DMS53 treated with DMSO at 0.1 percent for 48 hours (cell line): ENCODE results near the gene LAMP5.

Experiments used
- DNase-seq: peaks from one replicate; lab custom pipeline; 2025; ENCODE audit not compliant: unreplicated experiment; lab: John Stamatoyannopoulos, UW

Gene LAMP5

DNA sequence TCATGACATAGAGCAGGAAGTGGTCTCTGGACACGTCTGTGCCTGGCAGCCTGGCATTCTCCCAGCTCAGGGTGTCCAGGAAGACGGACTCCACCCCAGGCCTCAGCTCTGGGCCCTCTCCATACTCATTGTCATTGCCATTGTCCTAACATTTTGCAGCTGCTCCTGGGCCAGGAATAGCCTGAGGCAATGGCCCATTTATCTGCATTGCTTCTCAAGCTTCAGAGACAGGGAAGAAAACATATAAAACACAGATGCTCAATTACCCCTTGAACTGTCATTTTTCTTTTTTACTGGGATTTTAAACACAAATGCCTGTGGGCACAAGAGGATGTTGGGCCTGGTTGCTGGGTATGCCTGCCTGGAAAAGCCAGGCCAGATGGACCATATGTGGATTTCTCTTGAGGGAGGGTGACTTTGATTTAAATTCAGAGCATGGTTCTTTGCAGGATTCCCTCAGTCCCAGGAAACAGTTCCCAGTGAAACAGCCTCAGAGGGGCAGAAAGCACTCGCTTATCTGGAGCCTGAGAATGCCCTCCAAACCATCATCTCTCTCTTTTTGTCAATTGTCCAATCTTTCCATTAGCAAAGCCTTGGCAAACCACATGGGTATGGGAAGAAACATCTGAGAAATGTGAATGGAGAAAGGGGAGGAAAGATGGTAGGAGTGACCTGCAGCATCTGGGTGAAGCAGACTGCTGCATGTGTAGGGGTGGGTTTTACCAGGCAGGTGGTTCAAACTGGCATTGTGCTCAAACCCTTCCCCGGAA is 17.9 kb downstream of the LAMP5 start:
- DNase-seq: no peak

DNA sequence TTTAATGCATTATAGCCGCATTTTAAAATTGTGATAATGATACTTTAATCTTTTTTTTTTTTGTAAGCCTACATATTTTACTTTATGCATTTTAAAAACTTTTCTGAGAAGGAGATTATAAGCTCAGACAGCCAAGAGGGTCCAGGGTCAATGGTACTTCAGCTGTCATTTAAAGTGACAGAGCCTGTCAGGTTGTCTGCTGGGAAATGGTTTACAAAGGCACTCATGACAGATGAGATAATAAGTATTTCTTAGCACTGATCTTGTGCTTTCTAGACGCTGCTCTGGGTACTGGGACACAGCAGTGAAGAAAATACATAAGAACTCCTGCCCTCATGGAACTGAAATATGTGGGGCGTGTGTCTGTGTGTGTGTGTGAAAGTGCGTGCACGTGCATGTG is 19.6 kb downstream of the LAMP5 start:
- DNase-seq: no peak

DNA sequence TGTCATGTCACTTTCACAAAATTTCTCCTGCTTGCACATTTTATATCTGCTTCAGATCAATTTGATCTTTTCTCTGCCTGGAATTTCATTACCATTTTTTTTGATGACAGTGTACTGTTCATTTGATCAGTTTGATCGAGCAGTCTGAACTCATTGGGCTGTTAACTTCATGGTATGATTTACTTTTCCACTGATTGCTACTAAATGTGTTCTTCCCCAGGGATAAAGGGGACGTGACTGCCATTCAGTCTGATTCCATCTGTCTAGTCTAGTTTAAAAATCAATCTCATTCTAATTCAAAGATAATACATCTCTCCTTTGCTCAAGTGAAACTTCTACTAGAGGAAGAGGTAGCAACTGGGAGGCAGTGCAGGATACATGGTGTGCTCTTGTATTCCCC is 21.1 kb downstream of the LAMP5 start:
- no peak for DNase-seq

DNA sequence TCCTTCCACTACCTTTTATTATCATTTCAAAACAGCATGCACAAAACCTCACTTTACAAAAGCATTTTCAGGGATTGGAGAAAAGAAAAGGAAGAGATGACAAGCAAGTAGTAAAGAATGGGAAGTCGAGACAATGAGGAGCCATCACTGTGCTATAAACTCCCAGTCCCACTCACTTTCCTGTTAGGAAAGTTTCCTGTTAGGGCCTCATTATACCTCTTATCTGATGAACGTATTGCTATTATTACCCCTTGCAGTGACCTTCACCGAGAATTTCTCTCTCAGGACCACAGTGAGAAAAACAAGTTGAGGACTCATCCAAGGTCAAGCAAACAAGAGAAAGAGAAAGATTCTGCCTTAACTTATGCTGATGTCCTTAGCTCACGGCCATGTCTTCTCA is 28.8 kb downstream of the LAMP5 start:
- DNase-seq: no peak

DNA sequence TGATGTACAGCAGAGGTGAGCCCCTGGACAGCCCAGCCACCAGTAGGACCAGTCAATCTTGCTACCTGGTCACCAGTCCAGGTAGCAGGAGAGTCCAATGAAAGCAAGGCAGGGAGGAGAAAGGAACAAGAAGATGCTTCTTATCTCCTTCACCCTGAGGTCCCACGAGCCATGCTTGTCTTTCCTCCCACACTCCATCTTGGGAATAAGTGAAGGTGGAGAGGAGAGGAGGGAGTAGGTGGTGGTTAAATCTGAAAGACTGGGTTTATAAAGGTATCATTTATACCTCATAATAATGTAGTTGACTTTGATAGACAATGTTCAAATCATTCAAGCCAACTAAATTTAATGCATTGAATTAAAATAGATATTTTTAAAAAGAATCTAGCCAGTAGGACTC is 35.9 kb downstream of the LAMP5 start:
- DNase-seq: no peak

DNA sequence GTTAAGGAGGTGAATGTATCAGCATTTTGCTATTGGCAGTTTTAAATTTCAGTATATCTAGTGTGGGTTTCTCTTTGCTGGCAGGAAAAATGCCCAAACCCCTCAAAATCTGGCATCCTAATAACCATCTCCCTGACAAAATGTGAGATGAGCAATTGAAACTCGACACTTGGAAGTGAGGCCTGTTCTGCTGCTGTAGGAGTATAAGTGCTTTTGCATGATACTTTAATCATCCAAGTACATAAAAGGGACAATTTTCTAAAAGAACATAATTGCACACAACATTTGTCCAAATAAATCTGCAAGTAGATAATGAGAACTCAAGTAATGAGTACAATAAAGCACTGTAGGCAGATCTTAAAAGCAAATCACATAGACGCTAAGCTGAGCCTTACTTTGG is 36.5 kb downstream of the LAMP5 start:
- DNase-seq: no peak

DNA sequence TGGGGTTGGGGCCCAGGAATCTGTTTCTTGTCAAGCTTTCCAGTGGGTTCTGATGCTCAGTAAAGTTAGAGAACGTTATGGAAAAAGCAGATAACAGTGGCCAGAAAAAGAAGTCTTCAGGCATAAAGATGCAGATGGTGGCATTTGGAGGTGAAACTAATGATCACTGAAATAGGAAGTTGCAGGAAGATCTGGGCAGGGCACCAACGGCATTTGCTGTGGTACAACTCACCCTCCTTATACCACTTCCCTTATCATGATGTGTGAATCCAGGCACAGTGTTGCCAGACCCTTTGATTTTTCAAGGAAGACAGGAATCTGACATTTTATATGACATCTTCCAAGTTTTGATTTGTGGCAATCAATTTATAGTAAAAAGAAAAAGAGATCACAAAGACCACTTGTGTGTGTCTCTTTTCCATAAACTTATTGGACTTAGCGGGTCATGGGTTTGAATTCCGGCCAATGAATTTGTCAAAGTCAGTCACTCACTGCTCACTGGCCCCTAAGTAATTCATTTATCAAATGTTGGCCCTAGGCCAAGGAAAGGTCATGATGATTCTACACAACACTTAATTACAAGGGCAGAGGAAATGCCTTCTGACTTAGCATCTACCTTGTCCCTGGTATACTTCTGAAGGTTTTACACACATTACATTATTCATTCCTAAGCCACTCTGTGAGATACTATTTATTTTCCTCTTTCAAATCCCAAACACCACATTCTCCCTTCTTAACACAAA is 37.6 kb downstream of the LAMP5 start:
- no peak for DNase-seq

DNA sequence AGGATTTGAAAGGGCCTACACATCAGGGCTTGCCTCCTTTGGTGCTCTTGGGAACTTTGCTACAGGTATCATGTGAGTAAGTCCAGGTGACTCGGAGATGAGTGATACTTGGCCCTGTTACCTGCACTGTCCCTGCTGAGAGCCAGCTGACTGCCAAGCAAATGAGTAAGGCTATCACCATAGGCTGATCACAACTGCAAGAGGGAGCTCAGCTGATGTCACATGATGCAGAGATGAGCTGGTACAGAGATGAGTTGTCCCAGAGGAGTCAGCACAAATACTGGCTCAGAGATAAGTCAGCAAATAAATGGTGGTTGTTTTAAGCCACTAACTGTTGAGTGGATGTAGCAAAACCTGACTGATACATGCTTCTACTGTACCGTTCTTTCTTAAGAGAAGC is 41.4 kb downstream of the LAMP5 start:
- DNase-seq: no peak

DNA sequence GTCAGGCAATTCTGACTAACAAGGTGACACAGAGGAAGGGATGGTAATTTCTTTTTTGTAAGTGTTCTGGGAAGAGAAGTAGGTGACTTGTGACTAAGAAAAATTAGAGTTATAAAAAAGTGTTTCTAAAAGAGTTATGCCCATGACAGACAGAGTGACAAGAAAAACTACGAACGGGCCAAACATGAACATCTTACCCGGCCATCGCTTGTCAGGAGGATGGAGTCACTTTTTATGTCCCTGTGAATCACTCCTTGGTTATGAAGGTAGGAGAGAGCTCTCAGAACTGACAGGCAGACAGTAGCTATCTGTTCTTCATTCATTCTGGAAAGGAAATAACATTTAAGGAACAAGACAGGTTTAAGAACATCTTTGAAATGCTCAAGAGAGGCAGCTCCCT is 43.0 kb downstream of the LAMP5 start:
- DNase-seq: no peak

DNA sequence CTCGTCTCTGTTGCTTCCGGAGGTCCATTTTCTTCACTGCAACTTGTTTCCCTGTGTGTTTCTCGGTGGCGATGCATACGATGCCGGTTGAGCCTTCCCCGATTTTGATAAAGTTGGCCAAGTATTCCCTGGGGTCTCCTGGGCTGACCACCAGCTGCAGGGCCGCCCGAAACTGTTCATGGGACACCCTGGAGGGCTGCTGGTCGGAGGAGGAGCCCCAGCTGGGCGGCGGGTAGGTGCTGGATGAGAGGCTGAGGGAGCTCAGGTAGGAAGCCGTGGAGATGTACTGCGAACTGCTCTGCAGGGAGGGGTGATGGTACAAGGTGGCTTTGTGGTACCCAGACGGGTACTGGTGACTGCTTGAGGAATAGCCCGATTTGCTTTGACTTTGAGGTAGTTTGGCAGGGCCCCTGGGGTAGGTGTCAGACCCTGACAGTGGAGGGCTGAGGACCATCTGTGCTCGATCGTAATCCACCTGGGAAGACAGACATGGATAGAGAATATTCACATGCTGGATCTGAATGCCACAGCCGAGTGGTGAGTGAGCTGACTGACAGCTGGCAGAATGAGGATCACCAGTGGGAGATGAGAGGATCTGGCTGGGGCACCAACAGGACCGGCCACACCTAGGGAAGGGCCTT is 51.6 kb downstream of the LAMP5 start:
- no peak for DNase-seq

DNA sequence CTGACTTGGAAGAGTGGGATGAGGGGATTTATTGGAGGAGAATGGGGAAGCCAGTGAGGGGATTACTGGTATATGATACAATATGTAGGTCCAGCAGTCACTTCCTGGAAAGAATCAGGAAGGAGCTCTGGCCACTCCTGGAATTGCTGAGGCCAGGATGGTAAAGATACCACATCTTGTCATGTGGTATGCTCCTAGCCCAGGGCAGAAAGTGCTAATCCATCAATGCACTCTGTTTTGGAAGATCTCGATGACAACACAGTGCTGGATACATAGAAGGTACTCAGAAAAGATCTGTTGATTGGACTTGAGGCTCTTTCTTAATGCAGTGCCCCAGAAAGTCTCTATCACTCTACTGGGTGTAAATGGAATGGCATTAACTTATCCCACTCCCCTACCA is 52.6 kb downstream of the LAMP5 start:
- DNase-seq: no peak

DNA sequence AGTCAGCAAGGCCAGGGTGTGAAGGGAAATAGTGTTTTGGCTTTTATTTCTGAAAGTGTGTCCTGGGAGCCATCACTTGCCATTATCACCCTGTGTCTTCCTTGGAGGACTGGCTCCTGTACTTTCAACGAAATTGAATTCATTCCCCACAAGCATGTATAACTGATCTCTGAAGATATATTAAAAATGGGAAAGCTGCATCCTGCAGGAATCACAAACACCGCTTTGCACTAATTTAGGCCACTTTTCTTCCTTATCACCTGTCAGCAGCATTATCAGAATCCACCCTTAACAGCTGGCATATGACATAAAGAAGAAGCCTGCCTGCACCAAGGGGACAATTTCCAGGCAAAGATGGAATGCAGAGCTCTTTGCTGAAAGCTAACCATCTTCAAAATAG is 56.2 kb downstream of the LAMP5 start:
- DNase-seq: no peak

DNA sequence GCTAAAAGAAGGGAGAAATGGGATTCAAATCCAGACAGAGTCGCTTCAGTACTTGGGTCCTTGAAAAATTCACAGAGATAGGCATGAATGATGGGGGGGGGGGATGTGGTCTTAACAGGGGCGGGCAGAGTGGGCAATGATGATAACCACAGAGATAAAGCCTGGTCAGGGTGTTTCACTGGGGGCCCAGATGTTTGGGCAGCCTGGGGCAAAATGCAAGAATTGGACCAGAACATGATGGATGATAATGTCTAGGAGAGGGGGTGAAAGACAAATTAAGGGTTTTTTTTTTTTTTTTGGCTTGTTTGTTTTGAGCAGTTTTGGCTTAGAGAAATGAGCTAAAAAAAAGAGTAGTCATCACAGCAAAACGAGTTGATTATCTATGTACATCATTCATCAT is 57.4 kb downstream of the LAMP5 start:
- DNase-seq: no peak

DNA sequence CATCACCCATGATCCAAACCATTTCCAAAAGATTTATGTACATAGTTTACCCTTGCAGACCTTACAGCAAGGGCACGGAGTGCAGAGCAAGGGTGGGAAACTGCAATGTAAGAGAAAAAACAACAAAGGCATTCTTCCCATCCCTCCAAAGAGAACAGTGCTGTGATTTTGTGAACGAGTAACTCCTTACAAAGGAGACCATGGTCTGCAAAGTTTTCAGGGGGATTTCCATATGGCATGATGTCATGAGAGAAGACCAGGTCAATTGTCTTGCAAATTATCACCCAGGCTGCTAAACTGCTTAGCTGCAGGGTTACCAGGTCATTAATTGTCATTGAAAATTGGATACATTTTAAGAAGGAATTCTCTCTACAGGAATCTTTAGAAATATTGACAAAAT is 58.3 kb downstream of the LAMP5 start:
- DNase-seq: no peak

DNA sequence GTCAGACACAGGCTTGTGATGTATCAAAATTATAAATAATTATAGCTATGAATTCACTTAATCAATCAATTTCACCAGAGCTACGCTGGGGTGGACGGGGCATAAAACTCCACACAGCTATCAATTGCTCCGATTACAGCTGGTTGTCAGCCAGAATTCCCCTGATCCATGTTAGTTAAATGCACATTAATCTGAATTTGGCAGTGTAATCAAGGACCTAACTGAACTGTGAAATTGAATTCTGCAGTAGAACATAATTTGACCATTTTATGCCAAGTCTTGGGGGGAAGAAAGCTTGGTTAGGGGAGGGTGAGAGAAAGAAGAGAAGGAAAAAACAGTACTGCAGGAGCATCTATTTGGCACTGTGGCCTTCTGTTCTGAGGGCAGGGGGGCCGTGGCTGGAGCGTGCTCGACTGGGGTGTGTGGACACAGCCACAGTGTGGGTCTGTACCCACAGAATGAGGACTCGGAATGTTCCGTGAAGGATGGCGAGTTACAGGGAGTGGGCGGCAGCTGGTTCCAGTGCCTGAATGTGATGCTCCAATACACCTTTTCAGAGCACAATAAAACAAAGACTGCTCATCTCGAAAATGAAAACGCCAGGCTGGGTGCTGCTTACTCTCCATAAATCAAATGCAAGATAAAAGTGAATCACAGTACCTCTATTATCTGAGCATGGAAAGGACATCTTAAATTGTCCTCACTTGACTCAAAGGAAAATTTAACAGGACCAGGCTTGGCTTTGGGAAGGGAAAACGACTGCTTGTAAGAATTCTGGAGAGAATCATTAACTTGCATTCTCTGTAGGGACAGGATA is 59.2 kb downstream of the LAMP5 start:
- DNase-seq: no peak

DNA sequence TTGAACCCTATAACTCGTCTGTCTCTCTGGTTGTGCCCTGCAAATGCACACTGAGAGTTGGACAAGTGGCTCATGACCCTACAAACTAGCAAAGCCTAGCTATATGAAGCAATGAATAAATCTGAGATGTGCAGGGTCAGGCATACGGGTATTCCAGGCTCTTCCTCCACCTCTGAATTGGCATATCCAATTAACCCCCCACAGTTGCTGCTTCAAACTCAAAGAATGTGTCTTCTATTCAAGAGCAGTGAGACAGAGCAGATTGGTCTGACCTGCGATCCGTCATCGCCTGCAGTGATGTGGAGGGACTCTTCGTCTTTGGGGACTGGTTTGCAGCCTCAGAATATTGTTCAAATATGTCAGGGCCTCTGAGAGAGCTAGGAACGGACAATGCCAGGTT is 59.8 kb downstream of the LAMP5 start:
- no peak for DNase-seq

DNA sequence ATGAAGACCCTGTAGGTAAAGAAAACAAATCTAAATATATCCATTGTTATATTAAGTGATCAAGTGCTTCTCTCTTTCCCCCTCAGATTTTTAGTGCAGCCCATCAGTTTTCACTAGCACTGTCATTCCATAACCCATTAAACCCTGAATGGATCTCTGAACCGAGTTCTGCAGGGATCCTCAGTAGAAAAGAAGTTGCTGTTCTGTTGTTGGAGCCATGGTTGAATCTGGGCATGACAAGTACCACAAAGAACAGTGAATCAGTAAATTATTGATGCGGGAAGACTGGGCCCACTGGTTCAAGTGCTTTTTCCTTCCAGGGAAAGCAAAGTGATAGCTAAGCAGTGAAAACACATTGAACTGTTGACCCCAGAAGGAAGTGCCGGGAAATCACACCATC is 60.4 kb downstream of the LAMP5 start:
- no peak for DNase-seq

DNA sequence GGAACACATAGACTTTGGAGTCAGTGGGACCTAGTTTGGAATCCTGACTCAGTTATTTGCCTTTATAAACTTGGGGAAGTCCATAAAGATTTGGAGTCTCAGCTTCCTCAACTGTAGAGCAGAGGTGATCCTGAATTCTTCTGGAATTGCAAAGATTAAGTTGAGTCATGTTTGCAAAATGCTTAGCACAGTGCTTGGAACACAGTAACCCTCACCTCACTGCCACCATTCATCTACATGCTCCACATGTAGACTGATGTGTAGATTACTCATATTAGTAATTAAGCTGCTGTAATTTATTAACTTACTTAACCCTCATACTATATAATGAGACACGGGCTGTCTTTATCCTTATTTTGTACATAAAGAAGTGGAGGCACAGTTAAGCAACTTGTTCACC is 61.4 kb downstream of the LAMP5 start:
- DNase-seq: no peak

DNA sequence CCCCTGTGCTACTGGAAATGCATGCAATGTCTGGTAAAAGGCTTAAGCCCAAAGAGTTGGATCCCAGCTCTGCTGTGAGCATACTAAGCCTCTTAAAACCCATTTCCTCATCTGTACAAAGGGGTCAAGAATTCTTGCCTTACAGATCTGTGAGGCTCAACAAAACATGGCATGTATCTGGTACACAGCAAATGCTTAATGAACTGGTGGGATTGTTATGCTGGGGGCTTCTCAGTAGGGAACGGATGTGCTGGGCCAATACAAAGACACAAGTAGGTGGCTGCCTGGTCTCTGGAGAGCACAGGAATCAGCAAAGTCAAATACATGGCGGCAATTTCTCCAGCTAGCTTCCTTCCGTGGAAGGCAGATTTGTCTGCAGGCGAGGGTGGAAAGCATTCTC is 62.3 kb downstream of the LAMP5 start:
- no peak for DNase-seq

DNA sequence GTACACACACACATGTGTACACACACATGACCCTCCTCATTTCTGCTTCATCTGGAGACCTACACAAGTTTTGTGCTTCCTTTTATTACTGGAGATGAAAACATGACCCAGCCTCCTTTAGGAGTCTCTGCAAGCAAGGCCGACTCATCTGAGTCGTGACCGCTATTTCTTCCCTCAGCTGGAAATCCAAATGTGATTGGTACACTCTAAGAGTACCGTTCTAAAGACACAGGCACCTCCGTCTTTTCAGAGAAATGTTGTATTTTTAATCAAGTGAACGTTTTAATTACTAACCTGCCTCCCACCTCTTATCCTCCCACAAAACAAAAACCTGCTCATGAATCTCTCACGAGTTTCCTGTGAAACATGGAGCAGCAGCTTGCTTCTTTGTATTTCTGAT is 63.0 kb downstream of the LAMP5 start:
- no peak for DNase-seq

DNA sequence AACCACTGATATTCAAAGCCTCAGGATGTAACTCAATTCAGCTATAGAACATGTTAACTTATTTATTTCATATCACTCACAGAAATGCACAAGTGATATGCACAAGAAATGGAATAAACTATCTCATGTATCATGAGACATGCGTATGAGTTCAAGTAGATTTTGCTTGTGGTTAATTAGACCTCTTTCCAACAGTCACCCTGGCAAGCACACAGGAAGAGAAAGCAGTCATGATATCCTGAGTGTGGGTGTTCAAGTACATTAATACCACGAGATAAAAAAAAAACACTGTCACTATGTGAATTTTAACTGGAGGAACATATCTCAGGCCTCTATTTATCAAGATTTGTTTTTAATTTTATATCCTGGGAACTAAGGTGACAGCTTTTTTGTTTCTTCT is 64.2 kb downstream of the LAMP5 start:
- no peak for DNase-seq
